GM19438 (cell line): ENCODE results near the gene SELENOW.
"Not testable (repeated sequence)": the region's sequence is repeated elsewhere in the genome, so short reads cannot be mapped to it uniquely, and the experiment has no call there.

Experiments
- ATAC-seq: cut with Tn5 transposase; IDR thresholded peaks from one replicate; pipeline ENCODE4 v1.9.1; 2021; ENCODE audit warnings: low read depth; ENCODE audit not compliant: unreplicated experiment

Gene SELENOW

GRCh38 chr19:47778049-47778953, at the start of gene SELENOW:
Gene SELENOW (plus strand): TSS chr19:47778703. CDS start chr19:47778786, 83 bp downstream.
- peak; percentile 84 for ATAC-seq

- no peak for ATAC-seq
Observed at GRCh38 chr19:47729468-47729798, 49.1 kb upstream of the SELENOW start.

GRCh38 chr19:47729799-47730520, 48.5 kb upstream of the SELENOW start:
- ATAC-seq = no peak

GRCh38 chr19:47730521-47730889, 48.0 kb upstream of the SELENOW start:
- ATAC-seq = no peak

- ATAC-seq = no peak
Observed at GRCh38 chr19:47730910-47731309, 47.6 kb upstream of the SELENOW start.

GRCh38 chr19:47735131-47735530, 43.4 kb upstream of the SELENOW start:
- no peak for ATAC-seq

GRCh38 chr19:47740866-47741519, 37.5 kb upstream of the SELENOW start:
- ATAC-seq = no peak

- no peak for ATAC-seq
Observed at GRCh38 chr19:47741544-47742140, 36.9 kb upstream of the SELENOW start.

- ATAC-seq = no peak
Observed at GRCh38 chr19:47742634-47743033, 35.9 kb upstream of the SELENOW start.

- ATAC-seq = peak; percentile 75
Observed at GRCh38 chr19:47745010-47745901, 33.2 kb upstream of the SELENOW start, which contains the start of gene NOP53. Gene NOP53 (plus strand): TSS chr19:47745546. CDS start chr19:47745560, 14 bp downstream.

GRCh38 chr19:47746129-47746528, 32.4 kb upstream of the SELENOW start:
- ATAC-seq = not testable (repeated sequence)

GRCh38 chr19:47749326-47749725, 29.2 kb upstream of the SELENOW start:
- no peak for ATAC-seq

GRCh38 chr19:47750752-47751151, 27.8 kb upstream of the SELENOW start:
- no peak for ATAC-seq

- no peak for ATAC-seq
Observed at GRCh38 chr19:47752440-47753211, 25.9 kb upstream of the SELENOW start.

- no peak for ATAC-seq
Observed at GRCh38 chr19:47754206-47755064, 24.1 kb upstream of the SELENOW start.

GRCh38 chr19:47755065-47755761, 23.3 kb upstream of the SELENOW start:
- no peak for ATAC-seq

- ATAC-seq = no peak
Observed at GRCh38 chr19:47755762-47756626, 22.5 kb upstream of the SELENOW start.
